SK-N-SH (cell line): ENCODE measurements around the gene RAB34.

ENCODE experiments used
- JUND ChIP-seq: IDR thresholded peaks from 2 replicates; pipeline ENCODE4 v1.4.0; 2012
- POLR2AphosphoS5 ChIP-seq: IDR thresholded peaks from 2 replicates; pipeline ENCODE4 v1.6.1; 2012; ENCODE audit warnings: low read depth, low read length
- TEAD4 ChIP-seq: IDR thresholded peaks from 2 replicates; pipeline ENCODE4 v1.4.0; 2012; ENCODE audit warnings: mild to moderate bottlenecking, borderline replicate concordance; ENCODE audit not compliant: insufficient read depth
- YY1 ChIP-seq: IDR thresholded peaks from 2 replicates; pipeline ENCODE4 v1.4.0; 2012; ENCODE audit warnings: low read depth, mild to moderate bottlenecking
- TF ChIP-seq, protein P1 (sequence below): fragments of 200-600 bp; sonication (generic); IDR thresholded peaks from 2 replicates; pipeline ENCODE4 v1.6.1; 2017; ENCODE audit warnings: antibody characterized with exemption, mild to moderate bottlenecking, moderate library complexity

DNA sequence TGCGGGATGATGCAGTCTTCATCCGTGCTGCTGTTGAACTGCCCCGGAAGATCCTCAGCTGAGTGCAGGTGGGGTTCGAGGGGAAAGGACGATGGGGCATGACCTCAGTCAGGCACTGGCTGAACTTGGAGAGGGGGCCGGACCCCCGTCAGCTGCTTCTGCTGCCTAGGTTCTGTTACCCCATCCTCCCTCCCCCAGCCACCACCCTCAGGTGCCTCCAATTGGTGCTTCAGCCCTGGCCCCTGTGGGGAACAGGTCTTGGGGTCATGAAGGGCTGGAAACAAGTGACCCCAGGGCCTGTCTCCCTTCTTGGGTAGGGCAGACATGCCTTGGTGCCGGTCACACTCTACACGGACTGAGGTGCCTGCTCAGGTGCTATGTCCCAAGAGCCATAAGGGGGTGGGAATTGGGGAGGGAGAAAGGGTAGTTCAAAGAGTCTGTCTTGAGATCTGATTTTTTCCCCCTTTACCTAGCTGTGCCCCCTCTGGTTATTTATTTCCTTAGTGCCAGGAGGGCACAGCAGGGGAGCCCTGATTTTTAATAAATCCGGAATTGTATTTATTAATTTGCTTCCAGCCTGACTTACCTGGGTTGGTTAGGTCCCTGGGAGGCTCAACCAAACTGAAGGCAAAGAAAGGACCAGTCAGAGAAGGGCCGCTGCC lies 32.0 kb upstream of the RAB34 start:
- TF ChIP-seq POLR2AphosphoS5 (no peak), JUND (no peak), TEAD4 (no peak), YY1 (no peak)
- TF ChIP-seq, protein P1, sequence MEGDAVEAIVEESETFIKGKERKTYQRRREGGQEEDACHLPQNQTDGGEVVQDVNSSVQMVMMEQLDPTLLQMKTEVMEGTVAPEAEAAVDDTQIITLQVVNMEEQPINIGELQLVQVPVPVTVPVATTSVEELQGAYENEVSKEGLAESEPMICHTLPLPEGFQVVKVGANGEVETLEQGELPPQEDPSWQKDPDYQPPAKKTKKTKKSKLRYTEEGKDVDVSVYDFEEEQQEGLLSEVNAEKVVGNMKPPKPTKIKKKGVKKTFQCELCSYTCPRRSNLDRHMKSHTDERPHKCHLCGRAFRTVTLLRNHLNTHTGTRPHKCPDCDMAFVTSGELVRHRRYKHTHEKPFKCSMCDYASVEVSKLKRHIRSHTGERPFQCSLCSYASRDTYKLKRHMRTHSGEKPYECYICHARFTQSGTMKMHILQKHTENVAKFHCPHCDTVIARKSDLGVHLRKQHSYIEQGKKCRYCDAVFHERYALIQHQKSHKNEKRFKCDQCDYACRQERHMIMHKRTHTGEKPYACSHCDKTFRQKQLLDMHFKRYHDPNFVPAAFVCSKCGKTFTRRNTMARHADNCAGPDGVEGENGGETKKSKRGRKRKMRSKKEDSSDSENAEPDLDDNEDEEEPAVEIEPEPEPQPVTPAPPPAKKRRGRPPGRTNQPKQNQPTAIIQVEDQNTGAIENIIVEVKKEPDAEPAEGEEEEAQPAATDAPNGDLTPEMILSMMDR = no peak
